Cardiac fibroblast (primary cell): ENCODE measurements around the gene CARD14.

ENCODE experiments used
- DNase-seq, 2 donors: peaks; one replicate each; pipeline versions ENCODE4 v3.0.0 to v3.0.0-alpha.2; 2010; ENCODE audit warnings: low read depth in 2 of 2
- H3K4me3 ChIP-seq, 2 donors: replicated peaks in 1 of 2; 1 replicate in 1 of 2; 2 replicates in 1 of 2; pipeline ENCODE4 v1.5.1; 2011; ENCODE audit warnings: low read depth in 2 of 2, low read length in 2 of 2, mild to moderate bottlenecking in 2 of 2, moderate library complexity in 1 of 2
- TF ChIP-seq, protein P1 (sequence below): IDR thresholded peaks from one replicate; pipeline ENCODE4 v1.5.1; 2011; ENCODE audit warnings: low read depth, mild to moderate bottlenecking, low read length, inconsistent platforms

The CARD14 gene

DNA sequence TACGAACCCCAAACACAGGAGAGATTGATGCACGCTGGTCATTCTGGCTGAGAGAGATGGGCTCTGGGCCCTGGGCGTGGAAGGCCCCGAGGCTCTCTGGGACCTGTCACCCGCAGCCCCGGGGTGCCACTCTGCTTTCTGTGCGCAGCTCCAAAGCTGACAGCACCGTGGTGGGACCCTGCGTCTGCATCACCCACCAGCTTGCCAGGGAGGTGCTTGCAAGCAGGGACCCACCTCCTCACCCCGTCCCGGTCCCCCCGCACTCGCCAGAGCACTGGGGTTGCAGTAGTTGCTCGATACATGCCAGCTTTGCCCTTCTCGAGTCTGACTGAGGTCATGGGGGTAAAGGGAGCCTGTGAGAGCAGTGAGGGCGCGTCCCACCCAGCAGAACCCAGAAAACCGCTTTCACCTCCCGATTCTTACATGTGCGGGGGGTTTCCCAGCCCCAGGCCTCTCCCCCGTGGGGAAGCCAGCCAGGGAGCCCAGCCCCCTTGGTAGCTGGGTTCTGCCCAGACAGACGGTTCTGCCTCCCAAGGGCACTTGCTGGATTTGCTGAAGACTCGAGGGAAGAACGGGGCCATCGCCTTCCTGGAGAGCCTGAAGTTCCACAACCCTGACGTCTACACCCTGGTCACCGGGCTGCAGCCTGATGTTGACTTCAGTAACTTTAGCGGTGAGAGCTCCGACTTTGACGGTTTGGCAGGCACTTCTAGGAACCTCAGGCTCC is 12.5 kb downstream of the CARD14 start:
- no peak overlapping the region for H3K4me3 ChIP-seq
- DNase-seq: no peak
- TF ChIP-seq, protein P1, sequence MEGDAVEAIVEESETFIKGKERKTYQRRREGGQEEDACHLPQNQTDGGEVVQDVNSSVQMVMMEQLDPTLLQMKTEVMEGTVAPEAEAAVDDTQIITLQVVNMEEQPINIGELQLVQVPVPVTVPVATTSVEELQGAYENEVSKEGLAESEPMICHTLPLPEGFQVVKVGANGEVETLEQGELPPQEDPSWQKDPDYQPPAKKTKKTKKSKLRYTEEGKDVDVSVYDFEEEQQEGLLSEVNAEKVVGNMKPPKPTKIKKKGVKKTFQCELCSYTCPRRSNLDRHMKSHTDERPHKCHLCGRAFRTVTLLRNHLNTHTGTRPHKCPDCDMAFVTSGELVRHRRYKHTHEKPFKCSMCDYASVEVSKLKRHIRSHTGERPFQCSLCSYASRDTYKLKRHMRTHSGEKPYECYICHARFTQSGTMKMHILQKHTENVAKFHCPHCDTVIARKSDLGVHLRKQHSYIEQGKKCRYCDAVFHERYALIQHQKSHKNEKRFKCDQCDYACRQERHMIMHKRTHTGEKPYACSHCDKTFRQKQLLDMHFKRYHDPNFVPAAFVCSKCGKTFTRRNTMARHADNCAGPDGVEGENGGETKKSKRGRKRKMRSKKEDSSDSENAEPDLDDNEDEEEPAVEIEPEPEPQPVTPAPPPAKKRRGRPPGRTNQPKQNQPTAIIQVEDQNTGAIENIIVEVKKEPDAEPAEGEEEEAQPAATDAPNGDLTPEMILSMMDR: no peak

DNA sequence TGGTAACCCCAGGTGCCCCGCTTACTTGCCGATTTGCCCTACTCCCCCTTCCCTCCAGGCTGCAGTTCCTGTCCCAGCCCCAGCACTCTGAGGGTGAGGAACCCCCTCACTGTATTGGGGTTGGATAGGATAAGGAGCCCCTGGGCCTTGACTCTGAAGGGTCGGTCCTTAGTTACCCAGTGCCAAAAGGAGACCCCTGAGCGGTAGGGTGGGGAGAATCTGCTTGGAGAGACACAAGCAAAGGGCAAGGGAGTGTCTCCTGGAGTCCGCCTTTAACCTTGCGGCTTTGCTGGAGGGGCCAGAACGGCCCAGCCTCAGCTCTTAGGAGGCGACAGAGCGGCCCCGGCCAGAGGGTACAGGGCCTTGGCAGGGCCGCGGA is 13.0 kb downstream of the CARD14 start:
- DNase-seq: no peak
- no peak overlapping the region for H3K4me3 ChIP-seq
- TF ChIP-seq, protein P1: no peak

DNA sequence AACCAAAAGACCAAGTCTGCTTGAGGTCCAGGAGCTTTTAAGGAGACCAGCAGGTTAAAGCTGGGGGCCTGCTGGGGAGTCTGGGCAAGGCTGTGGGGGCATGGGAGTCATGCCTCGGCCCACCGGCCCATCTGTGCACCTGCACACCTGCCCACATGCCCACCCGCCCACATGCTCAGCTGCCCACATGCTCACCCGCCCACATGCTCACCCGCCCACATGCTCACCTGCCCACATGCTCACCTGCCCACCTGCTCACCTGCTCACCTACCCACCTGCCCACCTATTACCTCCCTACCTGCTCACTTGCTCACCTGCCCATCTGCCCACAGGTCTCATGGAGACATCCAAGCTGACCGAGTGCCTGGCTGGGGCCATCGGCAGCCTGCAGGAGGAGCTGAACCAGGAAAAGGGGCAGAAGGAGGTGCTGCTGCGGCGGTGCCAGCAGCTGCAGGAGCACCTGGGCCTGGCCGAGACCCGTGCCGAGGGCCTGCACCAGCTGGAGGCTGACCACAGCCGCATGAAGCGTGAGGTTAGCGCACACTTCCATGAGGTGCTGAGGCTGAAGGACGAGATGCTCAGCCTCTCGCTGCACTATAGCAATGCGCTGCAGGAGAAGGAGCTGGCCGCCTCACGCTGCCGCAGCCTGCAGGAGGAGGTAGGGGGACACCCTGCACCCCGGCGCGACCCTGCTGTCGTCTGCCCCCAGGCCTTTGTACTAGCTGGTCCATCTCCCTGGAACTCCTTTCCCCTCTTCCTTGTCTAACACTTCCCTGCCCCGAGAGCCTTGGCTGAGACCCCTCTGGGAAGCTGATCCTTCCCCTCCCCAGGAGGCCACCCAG is 14.0 kb downstream of the CARD14 start:
- no peak for DNase-seq
- TF ChIP-seq, protein P1: no peak
- H3K4me3 ChIP-seq: no peak overlapping the region

DNA sequence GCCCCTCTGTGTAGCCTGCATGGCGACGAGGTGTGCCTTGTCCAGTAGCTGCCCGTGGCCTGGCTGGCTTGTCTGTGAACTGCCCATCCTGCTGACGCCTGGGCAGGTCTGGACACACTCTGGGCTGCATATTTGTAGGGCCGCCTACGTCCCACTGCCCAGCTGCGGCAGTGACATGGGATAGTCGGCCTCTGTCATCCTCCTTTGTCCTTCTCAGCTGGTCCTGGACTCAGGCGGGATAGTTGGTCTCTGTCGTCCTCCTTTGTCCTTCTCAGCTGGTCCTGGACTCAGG is 14.5 kb downstream of the CARD14 start:
- no peak overlapping the region for H3K4me3 ChIP-seq
- DNase-seq: no peak
- TF ChIP-seq, protein P1: no peak

DNA sequence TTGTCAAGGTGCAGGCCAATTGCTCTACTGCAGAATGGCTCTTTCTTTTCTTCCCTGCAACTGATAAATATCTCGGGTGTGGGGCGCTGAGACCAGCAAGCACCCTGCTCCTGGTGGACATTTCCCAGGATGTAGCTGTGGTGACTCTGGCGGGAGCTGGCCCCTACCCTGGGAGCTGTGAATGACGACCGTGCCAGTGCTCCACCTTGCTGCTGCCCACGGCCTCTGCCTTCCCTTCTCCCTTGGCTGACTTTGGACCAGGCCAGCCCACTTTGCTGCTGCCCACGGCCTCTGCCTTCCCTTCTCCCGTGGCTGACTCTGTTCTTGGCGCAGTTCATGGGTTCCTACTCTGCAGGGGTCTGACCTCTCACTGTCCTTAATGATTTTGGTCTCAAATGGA is 16.1 kb downstream of the CARD14 start:
- no peak overlapping the region for H3K4me3 ChIP-seq
- TF ChIP-seq, protein P1: no peak
- DNase-seq: no peak

DNA sequence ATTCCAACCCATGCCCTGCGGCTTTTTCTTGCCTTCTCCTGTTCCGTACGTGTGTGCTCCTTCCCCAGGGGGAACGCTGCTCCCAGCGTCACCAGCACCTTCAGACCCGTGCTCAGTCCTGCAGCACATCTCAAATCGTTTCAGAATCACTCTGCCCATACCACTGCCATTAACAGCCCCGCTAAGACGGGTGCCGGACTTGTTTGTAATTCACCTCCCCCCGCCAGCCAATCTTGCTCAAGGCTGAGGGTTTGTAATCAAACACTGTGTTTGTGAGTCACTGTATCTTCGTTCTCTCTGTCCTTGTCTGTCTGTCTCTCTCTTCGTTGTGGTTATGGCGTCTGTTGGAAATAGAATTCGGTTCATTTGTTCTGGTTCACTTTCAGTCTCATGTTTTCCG is 17.3 kb downstream of the CARD14 start:
- TF ChIP-seq, protein P1: no peak
- peak; percentile 36 to 57 for DNase-seq
- peak overlapping the region in 1 of 2 donors; percentile 39 for H3K4me3 ChIP-seq
